Measurements from ENCODE around the gene FILIP1L.

FILIP1L gene

GRCh38 chr3:100009276-100010086 is 104.8 kb downstream of the FILIP1L start:
- no peak for DNase-seq (ENCODE audit: low read depth in 3 of 3)

DNA sequence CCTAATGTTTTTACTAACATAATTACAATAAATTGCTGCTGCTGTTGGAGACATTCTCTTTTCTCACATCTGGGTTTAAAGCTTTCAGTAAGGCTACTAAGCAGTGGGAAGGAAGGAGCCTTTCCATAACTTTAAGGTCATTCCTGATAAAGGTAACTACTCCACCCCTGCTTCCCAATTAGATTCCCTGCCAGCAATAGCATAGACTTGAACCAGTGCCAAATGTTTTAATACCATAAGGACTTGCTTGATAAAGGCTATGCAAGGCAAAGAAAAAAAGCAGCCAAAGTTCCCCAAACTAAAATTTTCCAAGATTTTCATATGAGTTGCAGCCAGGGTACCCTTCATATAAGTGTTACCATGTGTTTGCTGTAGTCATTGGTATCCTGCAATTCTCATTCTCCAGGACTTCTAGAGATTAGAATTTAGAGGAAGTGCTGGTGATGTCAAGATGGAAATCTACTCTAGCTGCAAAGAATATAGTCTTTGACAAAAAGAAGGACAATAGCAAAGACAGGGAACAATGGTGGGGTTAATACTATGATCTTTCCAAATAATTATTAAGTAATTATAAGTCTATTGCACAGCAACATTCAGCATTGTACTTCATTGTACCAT is 106.1 kb downstream of the FILIP1L start:
- no peak for DNase-seq (ENCODE audit: low read depth in 3 of 3)

DNA sequence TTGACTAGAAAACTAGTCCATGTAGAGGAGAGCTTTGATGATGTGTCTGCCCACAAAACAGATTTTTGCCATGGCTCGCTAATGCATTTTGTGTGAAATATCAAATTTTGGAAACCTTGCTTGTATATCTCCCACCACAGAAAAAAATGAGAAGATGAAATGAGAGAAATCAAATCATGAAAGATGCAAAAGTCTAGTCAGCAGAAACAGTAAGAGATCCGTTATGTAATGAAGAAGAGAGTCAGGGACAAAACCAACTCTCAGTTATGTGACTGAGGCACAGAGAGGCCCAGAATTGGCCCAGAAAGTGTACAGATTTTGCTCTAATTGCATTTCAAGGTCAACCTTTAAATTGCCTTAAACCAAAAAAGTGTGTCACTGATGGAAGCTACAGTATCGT is 107.0 kb downstream of the FILIP1L start:
- DNase-seq (ENCODE audit: low read depth in 3 of 3) = no peak

DNA sequence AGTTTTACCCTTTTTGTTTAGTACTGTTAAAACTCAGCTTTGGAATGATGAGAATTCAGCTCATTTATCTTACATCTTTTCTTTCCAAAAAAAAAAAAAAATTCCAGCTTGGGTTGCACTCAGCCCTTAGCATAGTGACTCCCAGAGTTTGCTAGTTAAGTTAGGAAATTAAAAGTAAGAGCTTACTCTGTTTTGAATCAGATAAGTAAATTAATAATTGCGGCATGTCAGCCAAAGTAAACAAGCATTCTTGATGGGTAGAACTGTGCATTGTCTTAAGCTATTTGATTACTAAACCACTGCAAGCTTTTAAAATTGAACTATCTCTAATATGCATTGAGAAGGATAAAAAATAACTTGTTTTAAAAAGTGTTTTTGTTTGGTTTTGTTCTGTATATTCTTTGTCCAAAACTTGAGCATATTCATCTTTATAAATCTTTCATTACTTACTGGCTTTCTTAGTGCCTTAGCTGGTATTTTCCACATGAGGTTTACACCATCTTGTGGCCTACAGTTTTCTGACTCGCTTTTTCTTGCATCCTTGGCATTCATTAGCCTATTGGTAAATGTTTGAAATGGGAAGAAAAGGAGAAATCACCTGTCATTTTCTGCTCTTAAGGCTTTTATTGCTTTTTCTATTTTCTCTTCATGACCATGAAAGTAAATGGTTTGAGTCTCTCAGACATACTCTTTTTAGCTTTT is 107.6 kb downstream of the FILIP1L start:
- no peak for DNase-seq (ENCODE audit: low read depth in 3 of 3)

- DNase-seq (ENCODE audit: low read depth in 3 of 3) = no peak
Observed at GRCh38 chr3:100005665-100006393, 108.5 kb downstream of the FILIP1L start.

GRCh38 chr3:100004931-100005330 is 109.4 kb downstream of the FILIP1L start:
- DNase-seq (ENCODE audit: low read depth in 3 of 3) = no peak

DNA sequence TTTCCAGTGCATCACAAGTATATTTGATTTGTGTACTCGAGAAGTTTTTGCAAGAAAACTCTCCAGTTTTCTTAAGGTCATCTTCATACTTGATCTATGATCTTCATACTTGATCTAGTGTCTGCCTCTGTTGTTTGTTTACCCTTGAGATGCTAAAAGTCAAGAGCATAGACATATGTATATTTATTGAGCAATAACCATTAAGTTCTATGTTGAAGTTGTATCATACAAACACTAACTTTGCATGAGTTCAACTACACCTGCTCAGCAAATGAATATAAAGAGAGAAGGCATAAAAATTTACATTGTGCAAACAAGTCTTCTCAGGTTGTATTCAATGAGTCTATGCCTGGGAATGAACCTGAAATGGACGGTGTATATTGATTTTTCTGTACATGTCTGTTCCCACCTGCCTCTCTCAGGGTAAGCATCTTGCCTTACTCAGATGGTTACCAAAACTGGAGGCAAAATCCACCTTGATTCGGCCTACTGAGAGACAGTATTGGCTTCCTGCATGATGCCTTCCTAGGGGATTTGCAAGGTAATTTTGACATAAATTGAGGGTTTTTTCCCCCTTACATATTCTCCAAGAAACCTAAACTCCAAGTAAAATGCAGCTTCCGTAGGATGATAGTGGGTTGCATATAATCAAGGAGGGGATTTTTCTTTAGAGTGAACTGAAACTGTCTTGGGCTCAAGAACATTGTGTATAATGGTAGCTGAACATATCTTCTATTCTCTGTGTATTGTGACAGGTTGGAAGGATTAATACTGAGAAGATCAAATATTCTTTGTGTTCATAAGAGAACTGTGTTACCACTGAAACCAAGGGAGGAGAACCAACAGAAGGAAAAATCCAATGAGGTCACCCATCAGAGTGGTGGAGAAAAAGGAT is 110.4 kb downstream of the FILIP1L start:
- DNase-seq (ENCODE audit: low read depth in 3 of 3) = no peak

- DNase-seq (ENCODE audit: low read depth in 3 of 3) = no peak
Observed at GRCh38 chr3:100002599-100003350, 111.5 kb downstream of the FILIP1L start.

- DNase-seq (ENCODE audit: low read depth in 3 of 3) = no peak
Observed at GRCh38 chr3:100001526-100002270, 112.6 kb downstream of the FILIP1L start.

DNA sequence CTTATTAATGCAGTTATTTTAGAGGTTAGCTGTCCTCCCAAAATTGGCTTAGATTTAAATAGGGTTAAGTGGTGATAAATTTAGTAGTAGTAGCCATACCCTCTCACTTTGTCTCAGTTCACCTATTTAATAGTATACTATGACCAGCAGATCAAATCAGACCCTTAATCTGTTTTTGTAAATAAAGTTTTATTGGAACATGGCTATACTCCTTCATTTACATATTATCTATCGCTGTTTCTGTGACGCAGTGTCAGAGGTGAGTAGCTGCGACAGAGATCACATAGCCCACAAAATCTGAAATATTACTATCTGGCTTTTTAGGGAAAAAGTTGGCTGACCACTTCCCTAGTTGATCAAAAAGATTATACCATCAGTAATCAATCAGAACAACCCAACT is 113.2 kb downstream of the FILIP1L start:
- no peak for DNase-seq (ENCODE audit: low read depth in 3 of 3)

- DNase-seq (ENCODE audit: low read depth in 3 of 3) = no peak
Observed at GRCh38 chr3:99999536-99999935, 114.8 kb downstream of the FILIP1L start.

GRCh38 chr3:99997293-99997692 is 117.0 kb downstream of the FILIP1L start:
- DNase-seq (ENCODE audit: low read depth in 3 of 3) = no peak

DNA sequence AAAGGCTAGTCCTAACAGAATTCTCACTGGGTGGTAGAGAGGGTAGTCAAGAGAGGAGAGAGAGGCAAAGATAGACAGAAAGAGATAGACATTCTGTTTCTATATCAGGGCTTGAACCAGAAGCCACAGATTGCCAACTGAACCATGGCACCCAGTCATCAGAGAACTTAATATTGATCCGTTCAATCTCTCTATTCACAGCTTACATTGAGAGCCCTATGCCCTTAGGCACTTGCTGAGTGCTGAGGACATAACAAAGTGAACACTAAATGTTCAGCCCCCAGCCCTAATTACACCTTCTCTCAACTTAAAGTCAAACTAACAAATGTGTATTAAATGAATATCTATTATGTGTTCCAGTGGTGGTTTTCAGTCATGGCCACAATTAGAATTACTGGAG is 124.1 kb downstream of the FILIP1L start:
- DNase-seq (ENCODE audit: low read depth in 3 of 3) = no peak

GRCh38 chr3:99984668-99985067 is 129.6 kb downstream of the FILIP1L start:
- no peak for DNase-seq (ENCODE audit: low read depth in 3 of 3)

DNA sequence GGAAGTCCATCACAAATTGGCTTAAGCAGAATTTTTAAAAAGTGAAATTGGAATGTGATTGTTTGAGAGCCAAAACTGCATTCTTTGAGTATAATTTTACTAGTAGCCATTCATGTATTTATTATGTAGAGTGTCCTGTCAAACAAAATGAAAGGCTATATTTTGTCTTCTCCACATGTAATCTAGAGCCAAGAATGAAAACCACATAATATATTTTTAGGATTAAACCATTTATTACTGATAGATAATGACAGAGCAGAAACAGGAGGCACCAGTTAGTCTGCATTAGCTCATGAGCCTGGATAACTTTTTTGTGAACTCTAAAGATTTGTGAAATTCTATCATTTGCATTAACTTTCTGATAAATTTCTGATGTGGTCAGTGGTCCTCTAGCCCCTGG is 130.2 kb downstream of the FILIP1L start:
- DNase-seq (ENCODE audit: low read depth in 3 of 3) = no peak

DNA sequence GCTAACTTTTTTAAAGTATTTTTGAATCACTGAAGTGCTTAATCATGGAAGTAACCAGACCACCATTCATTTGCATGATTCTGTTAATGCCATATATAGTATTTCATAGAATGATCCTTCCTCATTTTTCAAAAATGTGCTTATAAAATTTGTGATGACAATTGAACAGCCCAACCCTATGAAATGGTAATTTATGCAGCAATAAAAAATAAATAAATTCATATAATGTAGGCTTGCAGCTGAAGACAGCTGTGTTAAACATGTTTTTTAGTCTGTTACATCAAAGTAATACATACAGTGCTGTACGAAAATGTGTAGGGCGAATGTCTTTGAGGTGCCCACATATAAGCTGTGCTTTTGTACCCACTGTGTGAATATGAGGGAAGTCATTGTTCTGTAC is 131.7 kb downstream of the FILIP1L start:
- DNase-seq (ENCODE audit: low read depth in 3 of 3) = no peak

DNA sequence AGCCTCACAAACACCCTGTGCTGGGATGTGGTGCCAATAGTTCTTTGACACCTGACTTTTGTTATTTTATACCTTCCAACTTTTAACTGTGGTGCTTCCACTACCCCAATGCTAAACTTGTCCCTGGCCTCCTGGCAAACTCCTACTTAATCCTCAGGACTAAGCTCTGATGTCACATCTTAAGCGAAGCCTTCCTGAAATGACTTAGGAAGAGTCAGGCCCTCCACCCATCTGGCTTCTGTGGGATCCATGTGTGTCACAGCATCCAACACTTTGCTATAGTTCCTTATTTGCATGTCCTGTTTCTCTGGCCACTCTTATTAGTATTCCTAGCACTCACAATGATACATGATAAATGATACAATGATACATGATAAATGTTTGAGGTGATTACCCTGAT is 133.2 kb downstream of the FILIP1L start:
- DNase-seq (ENCODE audit: low read depth in 3 of 3) = no peak

DNA sequence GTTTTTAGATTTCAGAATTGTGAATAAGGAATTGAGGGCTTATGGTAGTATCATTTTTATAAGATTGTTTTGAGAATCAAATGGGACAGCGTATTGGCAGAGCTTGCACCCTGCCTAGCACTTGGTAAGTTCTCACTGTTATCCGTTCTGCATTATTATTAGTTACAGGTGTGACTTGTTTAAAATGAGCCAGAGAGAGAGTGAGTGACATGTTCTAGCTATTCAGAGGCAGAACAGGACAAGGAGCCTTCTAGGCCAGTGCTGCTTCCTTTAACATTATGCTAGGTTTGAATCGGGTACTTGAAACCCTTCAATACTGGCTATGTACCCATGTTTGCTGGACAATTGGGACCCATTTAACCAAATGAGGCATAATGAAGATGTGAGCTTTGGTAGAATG is 133.7 kb downstream of the FILIP1L start:
- DNase-seq (ENCODE audit: low read depth in 3 of 3) = no peak

DNA sequence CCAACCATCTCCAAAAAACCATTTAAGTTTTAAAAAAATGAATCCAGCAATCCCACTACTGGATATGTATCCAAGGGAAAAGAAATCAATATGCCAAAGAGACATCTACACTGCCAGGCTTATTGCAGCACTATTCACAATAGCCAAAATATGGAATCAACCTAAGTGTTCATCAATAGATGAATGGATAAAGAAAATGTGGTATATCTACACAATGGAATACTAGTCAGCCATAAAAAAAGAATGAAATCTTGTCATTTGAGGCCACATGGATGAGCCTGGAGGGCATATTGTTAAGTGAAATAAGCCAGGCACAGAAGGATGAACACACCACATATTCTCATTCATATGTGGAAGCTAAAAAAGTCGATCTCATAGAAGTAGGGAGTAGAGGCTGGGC is 136.1 kb downstream of the FILIP1L start:
- no peak for DNase-seq (ENCODE audit: low read depth in 3 of 3)

GRCh38 chr3:99976584-99976983 is 137.7 kb downstream of the FILIP1L start:
- no peak for DNase-seq (ENCODE audit: low read depth in 3 of 3)

All from stimulated activated CD4-positive, alpha-beta T cell treated with anti-CD3 and anti-CD28 coated beads, TNF-alpha, amount 100 ng/mL, for 48 hours (primary cell).